ENCODE data around the gene CDC25B.

DNA sequence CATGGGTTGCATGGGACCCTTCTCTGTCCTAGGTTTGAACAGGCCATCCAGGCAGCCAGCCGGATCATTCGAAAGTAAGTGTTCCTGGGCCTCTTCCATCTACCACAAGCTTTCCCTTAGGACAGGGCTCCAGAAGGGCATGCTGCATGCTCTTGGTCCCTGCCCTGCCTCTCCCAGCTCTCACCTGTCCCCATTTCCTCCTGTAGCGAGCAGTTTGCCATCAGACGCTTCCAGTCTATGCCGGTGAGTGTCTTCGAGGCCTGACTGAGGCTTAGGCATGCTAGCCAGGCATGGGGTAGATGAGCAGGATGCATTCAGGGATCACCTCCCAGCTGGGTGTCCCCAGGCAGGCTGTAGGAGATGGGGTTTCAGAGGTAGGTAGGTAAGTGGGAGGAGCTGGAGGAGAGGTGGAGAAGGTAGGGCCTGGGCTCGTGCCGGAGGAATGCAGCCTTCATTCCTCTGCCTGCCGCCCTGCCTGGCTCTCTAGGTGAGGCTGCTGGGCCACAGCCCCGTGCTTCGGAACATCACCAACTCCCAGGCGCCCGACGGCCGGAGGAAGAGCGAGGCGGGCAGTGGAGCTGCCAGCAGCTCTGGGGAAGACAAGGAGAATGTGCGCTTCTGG lies 4.3 kb downstream of the CDC25B start:
- TF ChIP-seq, protein P1, sequence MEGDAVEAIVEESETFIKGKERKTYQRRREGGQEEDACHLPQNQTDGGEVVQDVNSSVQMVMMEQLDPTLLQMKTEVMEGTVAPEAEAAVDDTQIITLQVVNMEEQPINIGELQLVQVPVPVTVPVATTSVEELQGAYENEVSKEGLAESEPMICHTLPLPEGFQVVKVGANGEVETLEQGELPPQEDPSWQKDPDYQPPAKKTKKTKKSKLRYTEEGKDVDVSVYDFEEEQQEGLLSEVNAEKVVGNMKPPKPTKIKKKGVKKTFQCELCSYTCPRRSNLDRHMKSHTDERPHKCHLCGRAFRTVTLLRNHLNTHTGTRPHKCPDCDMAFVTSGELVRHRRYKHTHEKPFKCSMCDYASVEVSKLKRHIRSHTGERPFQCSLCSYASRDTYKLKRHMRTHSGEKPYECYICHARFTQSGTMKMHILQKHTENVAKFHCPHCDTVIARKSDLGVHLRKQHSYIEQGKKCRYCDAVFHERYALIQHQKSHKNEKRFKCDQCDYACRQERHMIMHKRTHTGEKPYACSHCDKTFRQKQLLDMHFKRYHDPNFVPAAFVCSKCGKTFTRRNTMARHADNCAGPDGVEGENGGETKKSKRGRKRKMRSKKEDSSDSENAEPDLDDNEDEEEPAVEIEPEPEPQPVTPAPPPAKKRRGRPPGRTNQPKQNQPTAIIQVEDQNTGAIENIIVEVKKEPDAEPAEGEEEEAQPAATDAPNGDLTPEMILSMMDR (conservative IDR thresholded peaks at IDR 0.05; ENCODE audit: low read length), result no peak
- TF ChIP-seq EZH2phosphoT487 (IDR thresholded peaks at IDR 0.05; ENCODE audit: borderline replicate concordance), result no peak
